Fibroblast of lung (primary cell): ENCODE data around the gene SRSF5. TPM values are rescaled to one million over a fixed set of nuclear protein-coding genes. Genes with fewer than 3 reads are reported as not detected.

Source experiments
- DNase-seq, 2 donors: peaks; one replicate each; pipeline versions ENCODE4 v3.0.0 to v3.0.0-alpha.2; 2010; ENCODE audit warnings: low read depth in 2 of 2
- H2AFZ ChIP-seq: 2 replicates; pipeline ENCODE4 v1.5.1; 2012; ENCODE audit warnings: low read length, control low read depth, inconsistent platforms
- H3K27ac ChIP-seq: 2 replicates; pipeline ENCODE4 v1.5.1; 2011; ENCODE audit warnings: low read length, control low read depth; ENCODE audit not compliant: insufficient read depth
- H3K27me3 ChIP-seq: 2 replicates; pipeline ENCODE4 v1.5.1; 2011; ENCODE audit warnings: mild to moderate bottlenecking, low read length; ENCODE audit not compliant: control insufficient read depth, insufficient read depth
- H3K36me3 ChIP-seq: 2 replicates; pipeline ENCODE4 v1.5.1; 2011; ENCODE audit warnings: low read length; ENCODE audit not compliant: control insufficient read depth, insufficient read depth
- H3K4me1 ChIP-seq: 2 replicates; pipeline ENCODE4 v1.5.1; 2011; ENCODE audit warnings: low read length; ENCODE audit not compliant: control insufficient read depth, insufficient read depth; ENCODE audit errors: extremely low read depth
- H3K4me2 ChIP-seq: 2 replicates; pipeline ENCODE4 v1.5.1; 2011; ENCODE audit warnings: low read length, control low read depth; ENCODE audit not compliant: insufficient read depth; ENCODE audit errors: extremely low read depth
- H3K4me3 ChIP-seq, 4 experiments: fragments of 200-600 bp in 1 of 4; sonication (generic) in 1 of 4; replicated peaks in 1 of 4; 2 replicates each; pipeline ENCODE4 v1.5.1; 2011 to 2016; ENCODE audit warnings: low read length in 4 of 4, low read depth in 3 of 4, mild to moderate bottlenecking in 3 of 4, control low read depth in 2 of 4, inconsistent platforms in 1 of 4, mixed read lengths in 1 of 4; ENCODE audit not compliant: insufficient read depth in 1 of 4; ENCODE audit errors: control extremely low read depth in 1 of 4
- H3K79me2 ChIP-seq: 2 replicates; pipeline ENCODE4 v1.5.1; 2012; ENCODE audit warnings: mild to moderate bottlenecking, low read length, inconsistent platforms; ENCODE audit not compliant: control insufficient read depth, insufficient read depth
- H3K9ac ChIP-seq: 2 replicates; pipeline ENCODE4 v1.5.1; 2011; ENCODE audit warnings: mild to moderate bottlenecking, low read length, control low read depth; ENCODE audit not compliant: insufficient read depth
- H3K9me3 ChIP-seq: 2 replicates; pipeline ENCODE4 v1.5.1; 2012; ENCODE audit warnings: low read depth, low read length; ENCODE audit not compliant: control insufficient read depth, insufficient read depth
- H4K20me1 ChIP-seq: 2 replicates; pipeline ENCODE4 v1.5.1; 2011; ENCODE audit warnings: low read length; ENCODE audit not compliant: control insufficient read depth, insufficient read depth; ENCODE audit errors: extremely low read depth
- CTCF ChIP-seq, 2 donors: IDR thresholded peaks in 1 of 2; conservative IDR thresholded peaks in 1 of 2; 1 replicate in 1 of 2; 2 replicates in 1 of 2; pipeline ENCODE4 v1.5.1; 2011 to 2012; ENCODE audit warnings: low read length in 2 of 2, control low read depth in 1 of 2, inconsistent platforms in 1 of 2, low read depth in 1 of 2, mild to moderate bottlenecking in 1 of 2
- EZH2 ChIP-seq: IDR thresholded peaks from 2 replicates; pipeline ENCODE4 v1.5.1; 2012; ENCODE audit warnings: low read length, control low read depth, mild to moderate bottlenecking; ENCODE audit errors: missing control alignments
- polyA plus RNA-seq, 2 donors: library from polyadenylated mRNA; depleted of rRNA in 1 of 2; stranded (reverse) in 1 of 2; unstranded in 1 of 2; fragments of >200 nt; gene quantifications; 2 replicates each; pipeline ENCODE4 v1.2.1, GENCODE V29; 2011 to 2012; ENCODE audit warnings: missing spikeins in 1 of 2
- total RNA-seq: library from RNA; depleted of rRNA; stranded (reverse); fragments of >200 nt; gene quantifications from 2 replicates; pipeline ENCODE4 v1.2.1, GENCODE V29; 2014

The SRSF5 gene
- total and polyA plus RNA-seq, 2 donors (not counting 1 experiment from before 2014, with no cell fraction given), result 141 to 283 TPM

- Histone ChIP-seq H3K4me3 (no peak overlapping the region), H3K27me3 (no peaks in the 10 kb centered on the region)
- TF ChIP-seq CTCF (conservative IDR thresholded peaks at IDR 0.05 in 1 of 2, IDR thresholded peaks at IDR 0.05 in 1 of 2; ENCODE audit: low read depth in 1 of 2, low read length in 2 of 2) (no peak), EZH2 (no peak)
These were observed 48.6 kb downstream of the SRSF5 start for GRCh38 chr14:69815556-69815955.

GRCh38 chr14:69816216-69816615, 49.3 kb downstream of the SRSF5 start:
- DNase-seq, result no peak
- H2AFZ ChIP-seq, result no peak overlapping the region
- H3K4me1 ChIP-seq, result no peaks in the 10 kb centered on the region
- no peak overlapping the region for H3K9ac ChIP-seq
- H3K36me3 ChIP-seq, result no peaks in the 10 kb centered on the region
- no peak overlapping the region for H3K27ac ChIP-seq
- H3K4me2 ChIP-seq, result no peak overlapping the region
- H4K20me1 ChIP-seq, result no peaks in the 10 kb centered on the region
- no peaks in the 10 kb centered on the region for H3K9me3 ChIP-seq
- H3K27me3 ChIP-seq, result no peaks in the 10 kb centered on the region
- H3K79me2 ChIP-seq, result no peaks in the 10 kb centered on the region
- TF ChIP-seq EZH2 (no peak), CTCF (conservative IDR thresholded peaks at IDR 0.05 in 1 of 2, IDR thresholded peaks at IDR 0.05 in 1 of 2; ENCODE audit: low read depth in 1 of 2, low read length in 2 of 2) (no peak)
- no peak overlapping the region for H3K4me3 ChIP-seq

More at GRCh38 chr14:69815556-69815955, 48.6 kb downstream of the SRSF5 start:
- Histone ChIP-seq H3K4me2 (no peak overlapping the region), H3K36me3 (no peaks in the 10 kb centered on the region), H3K9ac (no peak overlapping the region), H3K9me3 (no peaks in the 10 kb centered on the region), H4K20me1 (no peaks in the 10 kb centered on the region), H3K27ac (no peak overlapping the region), H3K79me2 (no peaks in the 10 kb centered on the region), H3K4me1 (no peaks in the 10 kb centered on the region), H2AFZ (no peak overlapping the region)
- DNase-seq, result no peak

- H2AFZ ChIP-seq, result no peak overlapping the region
- no peaks in the 10 kb centered on the region for H3K36me3 ChIP-seq
- no peak overlapping the region for H3K9ac ChIP-seq
- TF ChIP-seq CTCF (conservative IDR thresholded peaks at IDR 0.05 in 1 of 2, IDR thresholded peaks at IDR 0.05 in 1 of 2; ENCODE audit: low read depth in 1 of 2, low read length in 2 of 2), result peak; percentile 77 to 86
- no peak for TF ChIP-seq EZH2
- no peak overlapping the region for H3K27ac ChIP-seq
- no peak overlapping the region for H3K4me3 ChIP-seq
- no peak overlapping the region for H3K4me2 ChIP-seq
- H3K27me3 ChIP-seq, result no peaks in the 10 kb centered on the region
- peak; percentile 33 to 69 for DNase-seq
- H4K20me1 ChIP-seq, result no peaks in the 10 kb centered on the region
- no peaks in the 10 kb centered on the region for H3K9me3 ChIP-seq
- no peaks in the 10 kb centered on the region for H3K79me2 ChIP-seq
- H3K4me1 ChIP-seq, result no peaks in the 10 kb centered on the region
These were observed 51.8 kb downstream of the SRSF5 start for GRCh38 chr14:69818758-69819191.
